Stimulated activated CD4-positive, alpha-beta T cell treated with anti-CD3 and anti-CD28 coated beads, TNF-alpha, amount 100 ng/mL, for 1 hour (primary cell): Measurements from ENCODE around the gene LGMN.

Experiments used
- DNase-seq, 3 donors: peaks; one replicate each; pipeline ENCODE4 v3.0.0-alpha.2; 2020; ENCODE audit warnings: low read depth in 3 of 3, low spot score in 1 of 3

LGMN gene

DNA sequence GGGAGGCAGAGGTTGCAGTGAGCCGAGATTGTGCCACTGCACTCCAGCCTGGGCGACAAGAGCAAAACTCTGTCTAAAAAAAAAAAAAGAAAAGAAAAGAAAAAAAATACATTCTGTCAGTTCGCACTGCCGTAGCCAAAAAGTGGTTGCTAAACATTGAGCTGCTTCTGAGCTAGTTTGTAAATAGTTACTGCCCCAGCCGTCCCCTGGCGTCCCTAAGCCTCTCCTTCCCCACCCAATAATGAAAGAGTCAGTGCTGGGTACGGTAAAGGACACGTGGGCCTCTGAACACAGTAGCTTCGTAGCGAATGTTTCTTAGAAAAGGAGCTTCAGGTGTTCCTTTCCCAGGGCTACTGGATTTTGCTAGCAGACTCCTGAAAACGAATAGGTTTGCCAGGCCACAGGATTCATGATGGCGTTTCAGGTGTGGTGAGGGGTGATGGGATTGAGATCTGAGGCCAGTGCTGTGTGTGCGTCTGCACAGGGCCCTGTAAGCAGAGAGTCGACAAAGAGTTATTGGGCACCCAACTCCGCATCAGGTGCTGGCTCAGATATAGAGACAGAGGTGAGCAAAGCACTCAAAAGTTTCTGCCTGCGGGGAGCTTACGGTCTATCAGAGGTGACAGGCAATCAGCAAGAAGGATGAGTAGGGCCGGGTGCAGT lies 94.1 kb downstream of the LGMN start:
- no peak for DNase-seq
